ENCODE data around the gene CTSD.

Gene CTSD

GRCh38 chr11:1743585-1744136 is 20.1 kb downstream of the CTSD start:
- no peak for DNase-seq

GRCh38 chr11:1742869-1743584 is 20.7 kb downstream of the CTSD start:
- no peak for DNase-seq

DNA sequence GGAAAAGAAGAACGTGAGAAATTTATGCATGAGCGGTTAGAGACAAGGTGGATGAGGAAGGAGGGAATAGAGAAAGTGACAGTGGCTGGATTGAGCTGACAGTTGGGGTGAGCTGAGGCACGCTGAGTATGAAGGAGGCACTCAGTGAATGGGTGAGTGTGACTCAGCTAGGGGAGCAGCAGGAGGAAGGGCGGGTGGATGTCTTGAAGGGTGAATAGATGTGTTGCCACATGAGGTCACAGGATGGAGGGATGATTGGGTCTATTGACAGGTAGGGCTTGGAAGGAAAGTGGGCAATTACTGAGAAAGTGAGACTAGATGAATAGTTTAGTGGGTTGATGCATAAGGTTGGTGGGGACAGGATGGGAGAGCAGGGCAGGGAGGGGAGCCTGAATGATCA is 21.4 kb downstream of the CTSD start:
- DNase-seq: no peak

GRCh38 chr11:1741741-1742140 is 22.0 kb downstream of the CTSD start:
- no peak for DNase-seq

DNA sequence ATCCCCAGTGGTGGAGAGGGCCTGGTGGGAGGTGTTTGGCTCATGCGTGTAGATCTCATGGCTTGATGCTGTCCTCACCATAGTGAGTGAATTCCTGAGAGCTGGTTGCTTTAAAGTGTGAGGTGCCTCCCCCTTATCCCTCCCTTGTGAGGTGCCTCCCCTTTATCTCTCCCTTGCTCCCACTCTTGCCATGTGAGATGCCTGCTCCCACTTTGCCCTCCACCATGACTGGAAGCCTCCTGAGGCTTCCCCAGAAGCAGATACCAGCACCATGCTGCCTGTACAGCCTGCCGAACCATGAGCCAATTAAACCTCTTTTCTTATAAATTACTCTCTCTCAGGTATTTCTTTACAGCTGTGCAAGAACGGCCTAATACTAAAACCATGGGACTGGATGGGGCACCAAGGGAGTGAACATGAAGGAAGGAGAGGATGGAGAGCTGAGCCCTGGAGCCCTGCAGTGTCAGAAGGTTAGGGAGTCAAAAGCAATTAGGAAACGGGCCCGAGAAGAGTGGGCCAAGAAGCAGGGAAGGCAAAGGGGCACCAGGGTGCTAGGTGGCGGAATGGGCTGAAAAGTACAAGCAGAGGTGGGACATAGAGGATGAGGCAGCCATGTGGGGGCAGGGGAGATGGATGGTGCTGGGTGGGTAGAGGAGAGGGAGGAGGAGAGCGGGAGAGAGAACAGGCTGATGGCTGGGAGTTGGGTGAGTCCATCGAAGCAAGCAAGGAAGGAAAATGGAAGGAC is 22.8 kb downstream of the CTSD start:
- no peak for DNase-seq

DNA sequence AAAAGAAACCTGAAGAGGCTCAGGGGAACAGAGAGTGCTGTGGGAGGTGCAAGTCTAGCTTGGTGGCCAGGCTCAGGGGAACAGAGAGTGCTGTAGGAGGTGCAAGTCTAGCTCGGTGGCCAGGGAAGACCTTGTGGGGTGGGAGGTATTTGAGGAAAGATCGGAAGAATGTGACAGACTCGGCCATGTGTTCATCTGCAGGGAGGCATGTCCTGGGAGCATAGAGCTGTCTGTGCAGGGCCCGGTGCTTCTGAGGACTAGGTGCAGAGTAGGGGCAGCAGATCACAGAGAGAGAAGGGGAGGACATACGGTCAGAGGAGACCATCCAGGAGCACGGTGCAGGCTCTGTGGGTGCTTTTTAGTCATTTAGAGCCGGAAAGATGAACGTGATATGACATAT is 24.2 kb downstream of the CTSD start:
- no peak for DNase-seq

DNA sequence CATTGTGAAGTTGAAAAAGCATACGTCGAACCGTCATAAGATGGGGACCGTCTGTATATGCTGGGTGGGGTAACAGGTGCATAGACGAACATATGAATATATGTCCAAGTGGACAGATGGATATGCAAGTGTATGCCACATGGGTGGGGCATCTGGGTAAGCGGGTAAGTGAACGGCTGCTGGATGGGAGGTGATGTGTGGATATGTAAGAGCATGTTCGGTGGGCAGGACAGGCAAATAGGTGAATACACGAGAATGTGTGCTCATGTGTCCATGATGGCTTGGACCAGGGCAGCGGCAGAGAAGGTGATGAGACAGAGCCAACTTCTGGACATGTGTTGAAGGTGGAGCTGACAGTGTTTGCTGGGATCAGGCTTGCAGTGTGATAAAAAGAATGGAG is 25.3 kb downstream of the CTSD start:
- DNase-seq: no peak

GRCh38 chr11:1737080-1737757 is 26.5 kb downstream of the CTSD start:
- no peak for DNase-seq

DNA sequence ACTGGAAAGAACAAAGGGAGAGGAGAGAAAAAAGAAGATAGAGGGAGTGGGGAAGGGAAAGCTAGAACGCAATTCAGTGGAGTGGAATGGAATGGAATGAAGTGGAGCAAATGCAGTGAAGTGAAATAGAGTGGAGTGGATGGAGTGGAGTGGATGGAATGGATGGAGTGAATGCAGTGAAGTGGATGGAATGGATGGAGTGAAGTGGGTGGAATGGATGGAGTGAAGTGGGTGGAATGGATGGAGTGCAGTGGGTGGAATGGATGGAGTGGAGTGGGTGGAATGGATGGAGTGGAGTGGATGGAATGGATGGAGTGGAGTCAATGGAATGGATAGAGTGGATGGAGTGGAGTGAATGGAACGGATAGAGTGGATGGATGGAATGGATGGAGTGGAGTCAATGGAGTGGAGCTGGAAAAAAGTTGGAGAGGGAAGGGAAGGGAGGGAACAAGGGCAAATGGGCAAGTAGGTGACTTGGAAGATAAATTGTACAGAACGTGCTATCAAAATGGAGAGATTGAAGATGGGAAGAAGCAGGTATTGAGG is 27.2 kb downstream of the CTSD start:
- no peak for DNase-seq

- DNase-seq: no peak
These were observed 28.5 kb downstream of the CTSD start for GRCh38 chr11:1735271-1735670.

DNA sequence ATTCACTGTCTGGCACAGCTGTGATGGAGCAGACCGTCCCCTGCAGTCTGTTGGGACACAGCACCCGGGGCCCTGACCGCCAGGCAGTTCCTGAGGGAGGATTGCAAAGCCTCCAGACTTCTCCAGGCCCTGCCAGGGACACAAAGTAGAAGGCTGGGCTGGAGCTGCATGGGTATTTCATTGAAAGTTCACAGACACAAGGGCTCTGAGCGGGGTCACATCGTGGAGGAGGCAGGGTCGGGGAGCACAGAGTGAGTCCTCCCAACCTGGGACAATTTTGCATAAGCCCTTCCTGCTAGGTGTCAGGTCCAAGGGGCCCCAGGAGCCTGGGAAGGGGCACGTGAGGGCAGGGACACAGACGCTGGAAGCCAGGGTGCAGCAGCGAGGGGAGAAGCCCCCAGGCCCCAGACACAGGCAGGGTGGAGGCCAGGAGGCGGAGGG is 29.1 kb downstream of the CTSD start:
- DNase-seq: no peak

- DNase-seq: no peak
These were observed 29.7 kb downstream of the CTSD start for GRCh38 chr11:1733716-1734640.

GRCh38 chr11:1733009-1733715 is 30.6 kb downstream of the CTSD start:
- no peak for DNase-seq

DNA sequence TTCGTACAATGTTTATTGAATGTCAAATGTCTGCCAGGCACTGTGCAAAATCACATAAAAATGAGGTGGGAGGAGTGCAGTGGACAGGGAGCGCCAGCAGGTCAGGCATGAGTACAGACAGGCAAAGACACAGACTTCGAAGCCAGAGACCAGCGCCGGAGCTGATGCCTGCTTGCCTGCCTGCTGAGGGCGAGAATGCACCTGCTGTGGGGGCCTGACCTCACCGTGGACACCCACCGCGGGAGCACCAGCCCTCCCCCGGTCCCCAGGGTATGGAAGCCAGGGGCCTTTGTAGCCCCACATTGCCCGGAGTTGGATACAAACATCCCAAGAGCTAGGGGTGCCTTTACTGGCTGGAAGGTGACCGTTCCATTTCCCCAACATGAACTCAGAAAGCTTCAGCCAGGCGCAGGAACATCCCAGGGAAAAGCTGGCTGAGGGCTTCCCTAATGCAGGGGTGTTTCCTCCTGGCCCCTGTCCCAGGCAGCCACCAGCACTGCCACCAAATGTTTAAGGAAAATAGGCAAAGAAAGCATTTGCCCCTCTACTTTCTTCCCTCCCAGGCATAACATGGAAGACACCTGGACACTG is 31.2 kb downstream of the CTSD start:
- no peak for DNase-seq

- no peak for DNase-seq
These were observed 32.2 kb downstream of the CTSD start for GRCh38 chr11:1731451-1732059.

- DNase-seq: no peak
These were observed 33.6 kb downstream of the CTSD start for GRCh38 chr11:1730059-1730629.

- no peak for DNase-seq
These were observed 34.1 kb downstream of the CTSD start for GRCh38 chr11:1729692-1730011.

DNA sequence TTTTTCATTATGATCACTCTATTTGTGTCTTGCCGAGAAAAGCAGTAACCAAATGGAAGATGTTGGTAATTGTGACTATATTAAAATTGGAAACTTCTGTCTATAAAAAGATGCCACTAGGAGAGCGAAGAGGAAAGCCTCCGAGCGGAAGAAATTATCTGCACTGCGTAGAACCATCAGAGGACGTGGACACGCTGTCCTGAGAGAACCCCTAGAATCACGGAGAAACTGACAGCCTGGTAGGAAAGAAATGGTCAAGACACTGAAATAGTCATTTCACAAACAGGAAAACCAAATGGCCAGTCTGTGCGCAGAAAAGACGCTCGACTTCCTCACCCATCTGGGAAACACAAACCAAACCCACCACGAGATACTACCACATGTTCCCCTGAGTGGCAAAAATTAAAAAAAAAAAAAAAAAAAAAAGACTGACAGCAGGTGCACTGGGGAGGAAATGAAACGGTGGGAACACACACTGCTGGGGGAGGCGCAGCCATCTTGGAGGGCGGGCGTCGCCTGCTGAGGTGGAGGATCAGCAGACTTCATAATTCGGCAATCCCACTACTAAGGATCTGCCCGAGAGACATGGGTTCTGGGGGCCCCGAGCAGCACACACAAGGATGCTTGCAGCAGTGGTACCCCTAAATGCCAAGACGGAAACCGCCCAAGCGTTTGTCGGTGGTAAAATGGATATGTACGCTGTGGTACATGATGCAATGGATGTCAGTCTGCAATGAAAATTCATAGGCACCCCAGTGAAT is 34.6 kb downstream of the CTSD start:
- no peak for DNase-seq

DNA sequence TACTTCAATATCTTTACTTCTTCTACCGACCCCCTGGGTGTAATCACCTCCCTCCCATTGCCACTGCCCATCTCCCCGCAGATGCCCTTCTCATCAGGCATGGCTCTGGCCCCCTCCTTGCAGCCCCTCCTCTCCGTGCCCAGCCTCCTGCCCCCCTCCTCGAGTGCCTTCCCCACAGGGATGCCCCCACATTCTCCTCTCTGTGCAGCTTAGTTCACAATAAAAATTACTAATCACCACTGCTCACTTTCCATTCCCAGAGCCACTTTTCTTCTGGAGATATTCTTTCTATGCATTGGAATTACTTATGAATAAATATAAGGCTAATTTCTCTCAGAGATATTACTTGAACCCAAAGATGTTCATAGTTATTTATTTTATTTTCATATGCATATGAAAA is 35.4 kb downstream of the CTSD start:
- no peak for DNase-seq

DNA sequence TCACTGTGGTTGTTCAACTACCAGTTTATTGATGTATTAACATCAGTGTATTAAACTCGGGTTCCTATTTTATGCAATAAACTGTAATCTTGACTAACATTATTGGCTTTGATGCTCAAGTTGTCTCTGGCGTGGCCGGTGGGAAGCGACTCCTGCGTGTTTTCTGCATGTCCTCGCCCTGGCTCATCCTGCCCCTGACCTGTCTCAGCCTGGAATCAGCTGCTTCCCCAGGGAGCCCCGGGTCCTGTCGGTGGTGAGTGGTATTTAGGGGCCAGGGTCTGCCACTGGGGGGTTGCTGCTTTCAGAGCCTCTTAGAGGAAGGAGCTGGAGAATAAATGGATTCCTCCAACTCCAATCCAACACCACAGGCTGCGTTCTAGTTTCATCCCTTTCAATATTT is 35.9 kb downstream of the CTSD start:
- DNase-seq: no peak

Data from fibroblast of upper back skin (primary cell).